ENCODE data around the gene ACSF3.

- TF ChIP-seq ESRRG (CRISPR knock-in tag; IDR thresholded peaks at IDR 0.05), result no peak
- TF ChIP-seq ISL1 (CRISPR knock-in tag; IDR thresholded peaks at IDR 0.05), result no peak
- TF ChIP-seq ZC3H10 (CRISPR knock-in tag; IDR thresholded peaks at IDR 0.05), result no peak
- no peak for TF ChIP-seq ZFP3 (CRISPR knock-in tag; IDR thresholded peaks at IDR 0.05)
- TF ChIP-seq ARNTL (CRISPR knock-in tag; IDR thresholded peaks at IDR 0.05; ENCODE audit: borderline replicate concordance, low read depth), result no peak
- TF ChIP-seq TSHZ2 (CRISPR knock-in tag; IDR thresholded peaks at IDR 0.05), result no peak
- no peak for TF ChIP-seq RARB (CRISPR knock-in tag; IDR thresholded peaks at IDR 0.05)
These were observed 33.4 kb upstream of the ACSF3 start for GRCh38 chr16:89060207-89060794.

Data from SK-N-SH treated with all-trans-retinoic acid at 6 μM for 48 hours (cell line).